OCI-LY7 (cell line): ENCODE results near the gene SAT1. TPM values are rescaled to one million over a fixed set of nuclear protein-coding genes. Genes with fewer than 3 reads are reported as not detected.

ENCODE experiments used
- BruUV-seq: library from RNA; stranded (reverse); fragments of 400-500 nt; replicated peaks from 2 replicates; lab custom pipeline; 2021; lab: Mats Ljungman, UMichigan
- CTCF ChIA-PET: fragments of 300-600 bp; sonication (Branson Sonifier 250); formaldehyde crosslinking; loops from one replicate; lab custom pipeline; 2022; ENCODE audit warnings: antibody characterized with exemption; ENCODE audit not compliant: unreplicated experiment; lab: Charles Lee
- POLR2A ChIA-PET: fragments of 300-600 bp; sonication (Branson Sonifier 250); formaldehyde crosslinking; loops from one replicate; lab custom pipeline; 2022; ENCODE audit warnings: antibody characterized with exemption; lab: Charles Lee
- DNase-seq: peaks from one replicate; pipeline ENCODE4 v3.0.0-alpha.2; 2015; ENCODE audit warnings: low spot score
- H2AFZ ChIP-seq: fragments of 200-600 bp; sonication (generic), shearing (Covaris generic); 2 replicates; pipeline ENCODE4 v1.6.1; 2014; ENCODE audit warnings: mild to moderate bottlenecking, antibody characterized with exemption, low read length, moderate library complexity
- H3K27ac ChIP-seq: fragments of 200-600 bp; sonication (generic); 2 replicates; pipeline ENCODE4 v1.5.1; 2014; ENCODE audit warnings: mixed run types, low read depth, mild to moderate bottlenecking, moderate library complexity, low read length, inconsistent platforms; ENCODE audit not compliant: poor library complexity, severe bottlenecking
- H3K36me3 ChIP-seq: fragments of 200-600 bp; sonication (generic); 2 replicates; pipeline ENCODE4 v1.6.1; 2014; ENCODE audit warnings: mild to moderate bottlenecking, antibody characterized with exemption, low read length, moderate library complexity, mixed read lengths; ENCODE audit not compliant: insufficient read depth
- H3K4me1 ChIP-seq: fragments of 200-600 bp; sonication (generic); 2 replicates; pipeline ENCODE4 v1.5.1; 2014; ENCODE audit warnings: mild to moderate bottlenecking, low read length; ENCODE audit not compliant: insufficient read depth, poor library complexity, severe bottlenecking
- H3K4me2 ChIP-seq: fragments of 200-600 bp; sonication (generic); 2 replicates; pipeline ENCODE4 v1.6.1; 2014; ENCODE audit warnings: mild to moderate bottlenecking, low read length
- H3K4me3 ChIP-seq: fragments of 200-600 bp; sonication (generic); 2 replicates; pipeline ENCODE4 v1.5.1; 2014; ENCODE audit warnings: mild to moderate bottlenecking, low read depth, low read length; ENCODE audit not compliant: poor library complexity, severe bottlenecking
- H3K79me2 ChIP-seq: fragments of 200-600 bp; sonication (generic); 2 replicates; pipeline ENCODE4 v1.6.1; 2016; ENCODE audit warnings: low read depth, mild to moderate bottlenecking, low read length, moderate library complexity, mixed read lengths; ENCODE audit not compliant: insufficient read depth
- H3K9me2 ChIP-seq: fragments of 200-600 bp; sonication (generic); 2 replicates; pipeline ENCODE4 v1.6.1; 2016; ENCODE audit warnings: mild to moderate bottlenecking, low read length, mixed read lengths; ENCODE audit not compliant: insufficient read depth
- H3K9me3 ChIP-seq: fragments of 200-600 bp; sonication (generic); 2 replicates; pipeline ENCODE4 v1.6.1; 2014; ENCODE audit warnings: mild to moderate bottlenecking, mixed run types, low read length, mixed read lengths
- H4K20me1 ChIP-seq: fragments of 200-600 bp; sonication (generic); 2 replicates; pipeline ENCODE4 v1.6.1; 2014; ENCODE audit warnings: mild to moderate bottlenecking, antibody characterized with exemption, low read length, moderate library complexity, mixed read lengths; ENCODE audit not compliant: insufficient read depth
- EZH2phosphoT487 ChIP-seq: fragments of 200-600 bp; sonication (generic); IDR thresholded peaks from 2 replicates; pipeline ENCODE4 v1.6.1; 2018; ENCODE audit warnings: low read depth, borderline replicate concordance, mild to moderate bottlenecking, mixed run types, antibody characterized with exemption, low read length, moderate library complexity, mixed read lengths
- intact Hi-C: fragments of 100-400 bp; cut with micrococcal nuclease; formaldehyde crosslinking; loops from one replicate; pipeline ENCODE4 v1.10.0; 2022; ENCODE audit not compliant: unreplicated experiment
- total RNA-seq, 2 experiments: library from RNA; depleted of rRNA in 1 of 2; stranded (reverse); fragments of >200 nt in 1 of 2; shearing (Covaris generic) in 1 of 2; gene quantifications; 2 replicates each; pipeline ENCODE4 v1.2.3, GENCODE V29; 2014 to 2022
- TF ChIP-seq, protein P1 (sequence below): fragments of 200-600 bp; sonication (generic); conservative IDR thresholded peaks from 2 replicates; pipeline ENCODE4 v1.5.1; 2014; ENCODE audit warnings: mild to moderate bottlenecking, antibody characterized with exemption, low read length, moderate library complexity, mixed read lengths

The SAT1 gene
- total RNA-seq, 2 experiments from 2014 or later, result 46.9 to 50.7 TPM

DNA sequence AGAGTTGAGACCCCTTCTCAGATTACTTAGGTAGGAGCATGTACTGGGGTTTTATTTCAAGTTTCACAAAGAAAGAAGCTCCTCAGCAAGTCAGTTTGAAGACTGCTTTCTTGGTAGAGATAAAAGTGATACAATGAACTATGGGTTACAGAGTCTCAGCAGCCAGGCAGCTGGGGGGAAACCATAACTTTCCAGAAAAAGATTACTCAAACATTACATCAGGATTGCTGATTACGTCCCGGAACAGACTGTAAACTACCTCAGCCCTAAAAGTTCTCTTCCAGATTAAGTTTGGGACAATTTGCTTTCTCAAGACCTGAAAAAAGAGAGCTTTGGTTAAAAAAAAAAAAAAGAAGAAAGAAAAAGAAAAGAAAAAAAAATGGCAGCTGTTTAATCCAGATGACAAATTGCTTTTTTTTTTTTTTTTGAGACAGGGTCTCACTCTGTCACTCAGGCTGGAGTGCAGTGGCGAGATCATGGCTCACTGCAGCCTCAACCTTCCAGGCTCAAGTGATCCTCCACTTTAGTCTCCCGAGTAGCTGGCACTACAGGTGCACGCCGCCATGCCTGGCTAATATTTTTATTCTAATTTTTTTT, 16.6 kb downstream of the SAT1 start:
- BruUV-seq, result no TSS peak
- Histone ChIP-seq H2AFZ (no peak overlapping the region), H3K4me3 (no peak overlapping the region), H3K79me2 (no peaks in the 10 kb centered on the region), H3K4me2 (no peak overlapping the region), H3K4me1 (peaks cover 11% of the 10 kb centered on the region), H3K9me3 (no peaks in the 10 kb centered on the region), H3K27ac (no peak overlapping the region), H3K9me2 (no peaks in the 10 kb centered on the region), H4K20me1 (no peaks in the 10 kb centered on the region), H3K36me3 (no peaks in the 10 kb centered on the region)
- DNase-seq, result no peak
- ChIA-PET CTCF (interaction anchor here (0.6 kb wide), 1 partner anchor 14 kb away, joined by 3 read pairs; no protein-coding TSS in a partner anchor), POLR2A (interaction anchor here (1.3 kb wide), 1 partner anchor 8 kb away, joined by 3 read pairs; no protein-coding TSS in a partner anchor)
- no peak for TF ChIP-seq EZH2phosphoT487
- TF ChIP-seq, protein P1, sequence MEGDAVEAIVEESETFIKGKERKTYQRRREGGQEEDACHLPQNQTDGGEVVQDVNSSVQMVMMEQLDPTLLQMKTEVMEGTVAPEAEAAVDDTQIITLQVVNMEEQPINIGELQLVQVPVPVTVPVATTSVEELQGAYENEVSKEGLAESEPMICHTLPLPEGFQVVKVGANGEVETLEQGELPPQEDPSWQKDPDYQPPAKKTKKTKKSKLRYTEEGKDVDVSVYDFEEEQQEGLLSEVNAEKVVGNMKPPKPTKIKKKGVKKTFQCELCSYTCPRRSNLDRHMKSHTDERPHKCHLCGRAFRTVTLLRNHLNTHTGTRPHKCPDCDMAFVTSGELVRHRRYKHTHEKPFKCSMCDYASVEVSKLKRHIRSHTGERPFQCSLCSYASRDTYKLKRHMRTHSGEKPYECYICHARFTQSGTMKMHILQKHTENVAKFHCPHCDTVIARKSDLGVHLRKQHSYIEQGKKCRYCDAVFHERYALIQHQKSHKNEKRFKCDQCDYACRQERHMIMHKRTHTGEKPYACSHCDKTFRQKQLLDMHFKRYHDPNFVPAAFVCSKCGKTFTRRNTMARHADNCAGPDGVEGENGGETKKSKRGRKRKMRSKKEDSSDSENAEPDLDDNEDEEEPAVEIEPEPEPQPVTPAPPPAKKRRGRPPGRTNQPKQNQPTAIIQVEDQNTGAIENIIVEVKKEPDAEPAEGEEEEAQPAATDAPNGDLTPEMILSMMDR, result no peak
- intact Hi-C loops, result no loop called here

DNA sequence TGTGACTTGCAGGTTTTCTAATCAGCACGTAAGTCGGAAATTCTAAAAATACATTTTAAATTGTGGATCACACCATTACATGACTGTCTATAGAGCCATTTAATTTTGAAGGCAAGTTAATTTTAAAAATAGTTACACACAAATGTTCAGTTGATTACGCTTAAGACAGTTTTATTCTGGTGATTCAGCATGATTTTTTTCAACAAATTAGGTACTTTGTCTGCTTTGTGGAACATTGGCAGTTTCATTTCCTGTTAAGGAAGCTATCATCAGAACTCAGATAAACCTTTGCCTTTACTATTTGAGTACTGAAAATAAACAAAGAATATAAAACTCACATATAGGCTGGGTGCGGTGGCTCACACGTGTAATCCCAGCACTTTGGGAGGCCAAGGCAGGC, 19.5 kb downstream of the SAT1 start:
- intact Hi-C loops, result no loop called here
- Histone ChIP-seq H2AFZ (peak overlapping the region; percentile 39; the same call in 1 of the 2 replicates), H3K4me3 (no peak overlapping the region), H3K9me3 (no peaks in the 10 kb centered on the region), H3K36me3 (no peaks in the 10 kb centered on the region), H3K4me1 (peaks cover 17% of the 10 kb centered on the region), H3K27ac (no peak overlapping the region), H3K4me2 (peak overlapping the region; percentile 46), H3K79me2 (no peaks in the 10 kb centered on the region), H3K9me2 (no peaks in the 10 kb centered on the region), H4K20me1 (no peaks in the 10 kb centered on the region)
- POLR2A ChIA-PET, result no interaction called here
- CTCF ChIA-PET, result no interaction called here
- peak; percentile 35 for DNase-seq
- TF ChIP-seq, protein P1, result no peak
- TF ChIP-seq EZH2phosphoT487, result no peak
- no TSS peak for BruUV-seq

DNA sequence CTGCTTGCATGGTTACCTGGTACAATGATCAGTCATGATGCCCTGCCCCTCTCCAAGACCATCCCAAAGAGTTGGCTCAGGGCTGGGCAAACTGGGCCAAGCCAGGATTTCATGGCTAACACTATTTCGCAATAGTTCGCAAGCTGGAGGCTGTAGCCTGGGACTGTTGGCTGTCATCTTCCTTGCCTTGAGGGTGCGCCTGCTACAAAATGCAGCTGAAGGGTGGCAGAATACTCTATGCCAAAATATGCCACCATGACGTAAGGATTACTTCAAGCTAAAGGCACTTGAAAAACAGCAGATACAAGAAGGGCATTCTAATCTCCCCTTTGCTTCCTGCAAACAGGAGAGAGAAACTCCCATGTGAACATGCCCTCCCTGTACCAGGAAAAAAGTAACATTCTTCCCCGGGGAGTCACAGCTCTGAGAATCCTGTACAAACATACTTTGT, 21.0 kb downstream of the SAT1 start:
- H3K79me2 ChIP-seq, result no peaks in the 10 kb centered on the region
- TF ChIP-seq EZH2phosphoT487, result no peak
- TF ChIP-seq, protein P1, result no peak
- no peaks in the 10 kb centered on the region for H3K36me3 ChIP-seq
- POLR2A ChIA-PET, result no interaction called here
- no peak overlapping the region for H3K27ac ChIP-seq
- H3K4me1 ChIP-seq, result peaks cover 20% of the 10 kb centered on the region
- H3K9me3 ChIP-seq, result no peaks in the 10 kb centered on the region
- no peak overlapping the region for H3K4me3 ChIP-seq
- no peaks in the 10 kb centered on the region for H3K9me2 ChIP-seq
- intact Hi-C loops, result no loop called here
- no peak overlapping the region for H3K4me2 ChIP-seq
- CTCF ChIA-PET, result no interaction called here
- BruUV-seq, result no TSS peak
- DNase-seq, result no peak
- H2AFZ ChIP-seq, result 0 out of 2 replicates have a peak overlapping the region, but pooled peaks have one; percentile 41
- H4K20me1 ChIP-seq, result no peaks in the 10 kb centered on the region
